ENCODE measurements around the gene FNIP1.

- no peak for TF ChIP-seq CTCF (IDR thresholded peaks at IDR 0.05)
- TF ChIP-seq POLR2A (IDR thresholded peaks at IDR 0.05): no peak
- TF ChIP-seq POLR2AphosphoS5 (IDR thresholded peaks at IDR 0.05): no peak
Measured at GRCh38 chr5:131767891-131768290, 28.9 kb downstream of the FNIP1 start.
